Stimulated activated naive CD4-positive, alpha-beta T cell (primary cell): Measurements from ENCODE around the gene PDLIM3.

ENCODE experiments used
- DNase-seq, 6 experiments: peaks; one replicate each; lab custom pipeline; 2025; lab: John Stamatoyannopoulos, UW

Gene PDLIM3

DNA sequence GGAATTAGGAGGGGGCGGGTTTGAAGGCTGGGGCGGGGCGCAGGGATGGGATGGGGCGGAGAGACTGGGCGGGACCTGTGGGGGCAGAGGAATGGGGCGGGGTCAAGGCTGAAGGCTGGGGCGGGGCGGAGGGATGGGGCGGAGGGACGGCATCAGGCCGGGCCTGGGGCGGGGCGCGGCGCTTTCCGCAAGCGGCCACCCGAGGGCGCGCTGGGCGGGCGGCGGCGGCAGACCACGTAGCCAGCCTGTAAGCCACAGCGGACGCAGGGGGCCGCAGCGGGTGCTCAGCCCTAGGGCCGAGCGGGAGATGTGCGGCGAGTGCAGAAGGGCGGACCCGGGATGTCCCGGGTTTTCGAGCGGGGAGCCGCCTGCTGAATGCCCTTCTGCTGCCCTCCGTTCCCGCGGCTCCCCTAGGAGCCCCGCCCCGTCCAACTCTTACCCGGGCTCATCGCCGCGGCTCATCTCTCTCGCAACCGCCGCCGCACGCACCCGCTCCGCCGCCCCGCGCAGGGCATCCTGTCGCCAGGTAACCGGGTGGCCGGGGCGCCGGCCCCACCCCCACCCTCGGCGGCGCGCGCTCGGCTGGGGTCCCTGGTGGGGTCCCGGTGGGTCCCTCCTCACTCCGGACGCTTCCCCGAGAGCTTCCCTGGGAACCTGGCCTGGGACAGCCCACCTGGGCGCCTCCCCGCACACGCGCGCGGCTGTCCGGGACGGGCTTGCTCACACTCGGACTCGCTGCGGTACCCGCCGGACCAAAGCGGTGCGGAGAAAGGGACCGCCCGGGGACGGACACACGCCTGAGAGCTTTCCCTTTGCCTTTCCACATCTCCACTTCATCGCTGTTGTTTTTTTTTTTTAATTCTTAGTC lies 63.8 kb downstream of the PDLIM3 start, which contains the start of gene CCDC110:
CCDC110 (minus strand) TSS at position 499 of the 868 bp plus-strand sequence; CDS start at position 449, 50 bp downstream.
- DNase-seq, result peak; percentile 83 to 95 (median 90)

DNA sequence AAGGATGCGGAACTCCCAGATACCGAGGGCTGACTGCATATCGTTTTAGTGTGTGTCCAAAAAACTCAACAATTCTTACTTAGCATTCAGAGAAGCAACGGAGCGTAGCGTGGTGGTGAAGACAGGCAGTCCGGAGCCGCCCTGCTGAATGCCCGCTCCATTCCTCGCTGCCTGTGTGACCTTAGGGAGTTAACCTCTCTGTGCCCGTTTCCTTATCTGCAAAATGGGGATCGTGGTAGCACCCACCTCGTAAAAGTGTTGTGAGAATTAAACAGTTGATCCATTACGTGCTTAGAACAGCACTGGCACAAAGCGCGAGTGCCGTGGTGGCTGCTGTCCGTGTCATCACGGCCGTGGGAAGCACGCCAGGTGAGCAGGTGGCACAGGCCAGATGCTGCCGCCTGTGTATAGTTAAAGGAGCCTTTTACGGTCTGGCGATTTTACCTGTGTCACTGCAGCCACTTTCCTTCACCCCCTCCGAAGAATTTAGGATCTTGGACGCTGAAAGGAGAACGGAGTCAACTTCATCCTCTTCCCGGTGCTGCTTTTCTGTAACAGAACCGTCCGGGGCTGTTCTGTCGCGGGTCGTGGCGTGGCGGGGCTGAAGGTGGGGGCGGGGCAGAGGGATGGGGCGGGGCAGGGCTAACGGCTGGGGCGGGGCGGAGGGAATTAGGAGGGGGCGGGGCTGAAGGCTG lies 64.7 kb downstream of the PDLIM3 start:
- peak in 5 of 6 experiments; percentile 54 to 79 (median 60) for DNase-seq

DNA sequence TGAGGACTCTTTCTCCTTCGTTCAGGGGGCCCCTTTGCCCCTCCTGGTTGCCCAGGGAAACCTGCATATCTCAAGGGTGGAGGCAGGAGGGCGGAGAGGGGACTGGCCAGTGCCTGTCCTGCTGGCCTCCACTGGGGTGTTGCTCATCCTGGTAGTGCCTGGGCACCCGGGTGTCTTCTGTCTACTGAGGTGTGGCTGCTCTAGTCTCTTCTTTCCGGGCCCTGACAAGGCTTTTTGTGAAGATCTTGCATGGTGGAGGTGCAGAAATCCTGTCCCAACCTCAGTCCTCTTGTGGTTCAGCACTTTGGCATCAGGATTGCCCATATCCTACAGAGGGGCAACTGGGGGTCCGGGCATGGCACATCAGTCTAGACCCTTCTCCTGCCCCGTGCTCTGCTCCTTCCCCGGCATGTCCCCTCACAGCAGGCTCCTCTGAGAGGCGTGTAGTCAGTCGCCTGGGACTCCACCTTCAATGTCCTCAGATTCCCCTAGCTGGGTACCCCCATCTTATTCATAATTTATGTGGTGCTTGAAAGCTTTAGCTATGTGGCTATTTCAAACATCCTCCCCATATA lies 65.6 kb downstream of the PDLIM3 start:
- peak in 2 of 6 experiments; percentile 2 to 24 for DNase-seq

DNA sequence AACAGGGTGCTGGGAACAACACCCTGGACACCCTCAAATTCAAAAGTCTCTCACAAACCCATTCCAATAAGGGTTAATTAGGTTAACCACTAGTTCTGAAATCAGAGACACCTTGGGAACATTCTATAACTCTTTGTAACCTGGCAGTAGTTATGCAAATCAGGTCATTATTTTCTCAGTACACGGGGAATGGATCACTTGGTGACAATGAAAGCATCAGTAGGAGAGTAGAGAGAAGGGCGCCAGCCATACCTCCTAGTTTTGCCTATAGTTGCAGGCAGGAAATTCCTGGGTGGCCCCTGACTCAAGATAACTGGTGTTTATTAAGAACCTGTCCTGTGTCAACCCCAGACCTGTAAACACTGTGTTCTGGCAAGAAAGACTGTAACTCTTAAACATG lies 66.3 kb downstream of the PDLIM3 start:
- no peak for DNase-seq

DNA sequence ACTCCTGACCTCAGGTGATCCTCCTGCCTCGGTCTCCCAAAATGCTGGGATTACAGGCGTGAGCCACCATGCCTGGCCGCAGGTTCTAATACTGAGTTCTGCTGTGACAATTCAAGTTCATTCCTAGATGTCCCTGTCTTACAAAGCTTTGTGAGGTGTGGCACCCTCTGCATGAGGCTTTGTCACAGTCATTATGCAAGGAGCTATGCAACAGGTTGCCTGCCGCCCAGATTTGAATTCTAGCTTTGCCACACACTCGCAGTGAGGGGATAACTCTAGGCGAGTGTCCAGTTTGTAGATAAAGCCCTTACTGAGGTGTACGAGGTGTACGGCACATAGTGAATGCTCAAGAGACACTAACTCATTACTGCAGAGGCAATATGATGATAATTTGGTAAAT lies 67.3 kb downstream of the PDLIM3 start:
- DNase-seq, result no peak

DNA sequence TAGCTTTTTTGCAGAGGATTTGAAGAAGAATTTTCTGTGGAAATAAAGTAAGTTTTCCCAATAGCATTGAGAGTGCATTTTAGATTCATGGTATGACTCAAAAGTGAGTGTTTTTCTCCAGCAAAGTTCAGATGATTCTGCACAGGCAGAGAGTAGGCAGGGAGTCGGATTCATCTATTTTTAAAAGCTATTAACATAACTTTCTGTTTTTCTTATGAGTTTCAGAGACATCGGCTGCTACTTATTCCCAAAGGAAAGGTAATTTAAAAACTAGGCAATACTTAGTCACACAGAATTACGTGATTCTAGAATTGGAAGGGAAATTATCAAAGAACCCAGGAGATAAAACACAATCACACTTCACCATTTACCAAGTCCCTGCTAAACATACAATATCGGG lies 68.2 kb downstream of the PDLIM3 start:
- no peak for DNase-seq

DNA sequence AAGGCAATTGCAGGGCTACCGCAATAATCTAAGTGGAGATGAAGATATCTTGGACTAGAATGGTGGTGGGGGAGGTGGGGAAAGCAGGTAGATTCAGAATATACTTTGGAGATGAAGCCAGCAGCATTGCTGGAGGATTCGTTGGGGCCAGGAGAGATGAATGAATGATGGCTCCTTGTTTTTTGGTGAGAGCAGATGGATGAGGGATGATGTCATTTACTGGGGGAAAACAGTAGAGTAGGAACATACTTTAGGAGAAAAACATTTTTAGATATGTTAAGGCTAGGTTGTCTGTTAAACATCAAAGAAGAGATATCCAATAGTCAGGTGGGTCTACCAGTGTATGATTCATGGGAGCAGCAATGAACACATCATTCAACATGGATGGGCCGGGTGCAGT lies 69.6 kb downstream of the PDLIM3 start:
- no peak for DNase-seq

DNA sequence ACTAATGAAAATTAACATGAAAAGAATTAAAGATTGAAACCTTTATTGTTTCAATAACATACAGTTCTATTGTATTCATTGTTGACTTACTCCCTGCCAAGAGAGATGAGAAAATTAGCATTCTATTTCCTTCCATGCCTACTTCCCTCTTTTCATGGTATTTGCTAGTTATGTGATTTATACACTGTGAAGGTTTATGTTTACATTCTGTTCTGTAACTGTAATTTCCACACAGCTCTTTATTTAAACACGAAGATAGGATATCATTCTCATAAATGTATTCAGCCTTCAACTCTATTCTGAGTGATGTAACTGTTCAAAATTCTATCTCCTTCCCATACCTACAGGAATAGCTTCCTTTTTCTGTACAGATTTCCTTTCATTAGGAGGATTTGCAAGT lies 70.4 kb downstream of the PDLIM3 start:
- DNase-seq, result no peak

DNA sequence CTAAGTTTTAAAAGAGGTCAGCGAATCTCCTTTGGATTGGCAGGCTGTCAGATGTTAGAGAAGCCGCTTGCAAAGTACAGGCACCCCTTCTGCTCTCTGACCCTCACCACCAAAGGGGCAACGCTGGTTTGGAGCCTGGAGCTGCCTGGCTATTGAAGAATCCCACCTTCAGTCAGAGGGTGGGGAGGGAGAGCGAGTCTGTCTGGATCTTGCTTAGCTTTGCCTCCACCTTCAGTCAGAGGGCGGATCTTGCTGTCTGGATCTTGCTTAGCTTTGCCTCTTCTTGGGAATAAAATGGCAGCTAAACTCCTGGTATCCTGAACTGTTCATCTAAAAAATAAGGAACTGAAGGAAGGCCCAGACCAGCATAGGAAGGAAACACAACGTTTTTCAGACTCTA lies 71.1 kb downstream of the PDLIM3 start:
- DNase-seq, result no peak

DNA sequence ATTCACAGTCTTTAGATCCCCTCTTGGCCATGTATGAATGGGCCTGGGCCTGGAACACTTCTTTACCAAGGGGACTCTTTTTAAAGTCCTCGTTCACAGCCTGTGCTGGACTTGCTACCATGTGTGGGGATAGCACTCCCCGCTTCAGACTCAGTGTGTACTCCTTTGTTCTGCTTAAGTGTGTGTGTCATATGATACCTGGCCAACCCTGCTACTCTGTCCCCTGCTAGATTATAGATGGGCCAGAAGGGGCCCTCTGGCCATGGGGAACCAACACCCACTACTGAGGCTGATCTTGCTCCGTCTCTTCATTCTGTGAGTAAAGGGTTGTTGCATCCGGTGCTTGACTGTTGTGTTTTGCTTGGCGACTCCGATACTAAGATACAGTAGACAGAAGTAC lies 71.8 kb downstream of the PDLIM3 start:
- DNase-seq, result no peak

DNA sequence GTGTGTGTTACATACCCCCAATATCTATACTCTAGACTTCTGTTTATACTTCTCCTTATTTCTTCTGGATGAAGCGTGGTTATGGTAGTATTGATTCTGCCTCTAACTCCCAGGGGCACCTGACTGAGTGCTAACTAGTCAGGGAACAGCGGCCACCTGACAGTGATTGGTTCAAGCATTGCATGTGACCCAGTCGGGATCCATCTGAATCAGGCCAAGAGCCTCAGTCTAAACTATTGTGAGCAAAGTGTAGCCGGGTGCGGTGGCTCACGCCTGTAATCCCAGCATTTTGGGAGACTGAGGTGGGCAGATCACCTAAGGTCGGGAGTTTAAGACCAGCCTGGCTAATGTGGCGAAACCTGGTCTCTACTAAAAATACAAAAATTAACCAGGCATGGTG lies 73.7 kb downstream of the PDLIM3 start:
- no peak for DNase-seq

DNA sequence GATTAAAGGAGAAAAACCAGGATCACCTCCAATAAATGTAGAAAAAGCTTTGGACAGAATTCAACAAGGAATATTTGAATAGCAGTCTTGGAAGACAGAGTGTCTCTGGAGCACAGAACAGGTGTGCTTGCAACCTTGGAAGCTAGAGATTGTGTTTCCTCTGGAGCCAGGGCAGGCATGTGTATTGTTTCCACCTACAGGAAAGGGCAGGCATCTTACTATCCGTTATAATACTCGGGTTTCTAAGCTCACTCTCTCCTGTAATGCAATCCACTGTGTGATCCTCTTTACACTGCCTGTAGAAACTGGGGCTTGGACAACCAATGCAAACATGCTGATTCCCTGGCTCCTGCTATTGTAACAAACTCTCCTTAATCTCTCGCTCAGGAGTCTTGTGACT lies 78.2 kb downstream of the PDLIM3 start:
- DNase-seq, result no peak

DNA sequence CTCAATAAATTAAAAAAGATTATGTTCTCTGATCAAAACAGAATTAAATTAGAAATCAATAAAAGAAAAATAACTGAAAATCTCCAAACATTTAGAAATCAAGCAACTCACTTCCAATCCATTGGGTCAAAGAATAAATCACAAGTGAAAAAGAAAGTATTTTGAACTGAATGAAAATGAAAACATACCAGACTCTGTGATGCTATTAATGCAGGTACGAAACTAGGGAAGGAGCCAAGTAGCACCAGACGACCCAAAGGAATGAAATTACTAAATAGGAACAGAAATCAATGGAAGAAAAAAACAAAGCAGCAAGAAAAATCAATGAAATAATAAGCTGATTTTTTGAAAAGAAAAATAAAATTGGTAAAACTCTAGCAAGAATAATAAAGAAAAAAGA lies 79.2 kb downstream of the PDLIM3 start:
- DNase-seq, result no peak
